ENCODE results near the gene TLR9. TPM values are rescaled to one million over a fixed set of nuclear protein-coding genes. Genes with fewer than 3 reads are reported as not detected.

TLR9 gene
- total and polyA plus RNA-seq, 2 donors (not counting 1 experiment from before 2014, with no cell fraction given) = under 0.01 TPM; not detected in 1

- no peak for DNase-seq (ENCODE audit: low read depth in 2 of 2)
- Histone ChIP-seq H3K9ac (ENCODE audit: insufficient read depth, low read length) (no peak overlapping the region), H3K4me3 (replicated peaks in 1 of 4; ENCODE audit: control extremely low read depth in 1 of 4, insufficient read depth in 1 of 4, low read depth in 3 of 4, low read length in 4 of 4) (no peak overlapping the region)
Measured at GRCh38 chr3:52174896-52175295, 50.5 kb downstream of the TLR9 start.

GRCh38 chr3:52173101-52173500, 52.3 kb downstream of the TLR9 start:
- Histone ChIP-seq H3K4me1 (ENCODE audit: control insufficient read depth, extremely low read depth, insufficient read depth, low read length) (peaks cover 9% of the 10 kb centered on the region), H3K79me2 (ENCODE audit: control insufficient read depth, insufficient read depth, low read length) (no peaks in the 10 kb centered on the region), H3K4me3 (replicated peaks in 1 of 4; ENCODE audit: control extremely low read depth in 1 of 4, insufficient read depth in 1 of 4, low read depth in 3 of 4, low read length in 4 of 4) (no peak overlapping the region), H3K27ac (ENCODE audit: insufficient read depth, low read length) (no peak overlapping the region), H2AFZ (ENCODE audit: low read length) (no peak overlapping the region), H3K9ac (ENCODE audit: insufficient read depth, low read length) (no peak overlapping the region), H4K20me1 (ENCODE audit: control insufficient read depth, extremely low read depth, insufficient read depth, low read length) (no peaks in the 10 kb centered on the region), H3K9me3 (ENCODE audit: control insufficient read depth, insufficient read depth, low read depth, low read length) (no peaks in the 10 kb centered on the region), H3K4me2 (ENCODE audit: extremely low read depth, insufficient read depth, low read length) (no peak overlapping the region), H3K27me3 (ENCODE audit: control insufficient read depth, insufficient read depth, low read length) (no peaks in the 10 kb centered on the region), H3K36me3 (ENCODE audit: control insufficient read depth, insufficient read depth, low read length) (no peaks in the 10 kb centered on the region)
- DNase-seq (ENCODE audit: low read depth in 2 of 2) = no peak
- TF ChIP-seq CTCF (conservative IDR thresholded peaks at IDR 0.05 in 1 of 2, IDR thresholded peaks at IDR 0.05 in 1 of 2; ENCODE audit: low read depth in 1 of 2, low read length in 2 of 2) (no peak), EZH2 (IDR thresholded peaks at IDR 0.05; ENCODE audit: low read length, missing control alignments) (no peak)

More at GRCh38 chr3:52174896-52175295, 50.5 kb downstream of the TLR9 start:
- no peaks in the 10 kb centered on the region for H3K79me2 ChIP-seq (ENCODE audit: control insufficient read depth, insufficient read depth, low read length)
- no peak overlapping the region for H2AFZ ChIP-seq (ENCODE audit: low read length)
- H3K4me2 ChIP-seq (ENCODE audit: extremely low read depth, insufficient read depth, low read length) = no peak overlapping the region
- no peak for TF ChIP-seq CTCF (conservative IDR thresholded peaks at IDR 0.05 in 1 of 2, IDR thresholded peaks at IDR 0.05 in 1 of 2; ENCODE audit: low read depth in 1 of 2, low read length in 2 of 2)
- no peaks in the 10 kb centered on the region for H3K27me3 ChIP-seq (ENCODE audit: control insufficient read depth, insufficient read depth, low read length)
- H4K20me1 ChIP-seq (ENCODE audit: control insufficient read depth, extremely low read depth, insufficient read depth, low read length) = no peaks in the 10 kb centered on the region
- H3K36me3 ChIP-seq (ENCODE audit: control insufficient read depth, insufficient read depth, low read length) = no peaks in the 10 kb centered on the region
- no peak overlapping the region for H3K27ac ChIP-seq (ENCODE audit: insufficient read depth, low read length)
- H3K4me1 ChIP-seq (ENCODE audit: control insufficient read depth, extremely low read depth, insufficient read depth, low read length) = peaks cover 9% of the 10 kb centered on the region
- H3K9me3 ChIP-seq (ENCODE audit: control insufficient read depth, insufficient read depth, low read depth, low read length) = no peaks in the 10 kb centered on the region

GRCh38 chr3:52172262-52172757, 53.1 kb downstream of the TLR9 start:
- H4K20me1 ChIP-seq (ENCODE audit: control insufficient read depth, extremely low read depth, insufficient read depth, low read length) = no peaks in the 10 kb centered on the region
- H3K9ac ChIP-seq (ENCODE audit: insufficient read depth, low read length) = no peak overlapping the region
- peaks cover 3% of the 10 kb centered on the region for H3K27me3 ChIP-seq (ENCODE audit: control insufficient read depth, insufficient read depth, low read length)
- no peak for DNase-seq (ENCODE audit: low read depth in 2 of 2)
- peaks cover 9% of the 10 kb centered on the region for H3K4me1 ChIP-seq (ENCODE audit: control insufficient read depth, extremely low read depth, insufficient read depth, low read length)
- H3K36me3 ChIP-seq (ENCODE audit: control insufficient read depth, insufficient read depth, low read length) = no peaks in the 10 kb centered on the region
- H3K27ac ChIP-seq (ENCODE audit: insufficient read depth, low read length) = no peak overlapping the region
- H3K9me3 ChIP-seq (ENCODE audit: control insufficient read depth, insufficient read depth, low read depth, low read length) = no peaks in the 10 kb centered on the region
- no peaks in the 10 kb centered on the region for H3K79me2 ChIP-seq (ENCODE audit: control insufficient read depth, insufficient read depth, low read length)
- TF ChIP-seq CTCF (conservative IDR thresholded peaks at IDR 0.05 in 1 of 2, IDR thresholded peaks at IDR 0.05 in 1 of 2; ENCODE audit: low read depth in 1 of 2, low read length in 2 of 2) (no peak), EZH2 (IDR thresholded peaks at IDR 0.05; ENCODE audit: low read length, missing control alignments) (no peak)
- H3K4me3 ChIP-seq (replicated peaks in 1 of 4; ENCODE audit: control extremely low read depth in 1 of 4, insufficient read depth in 1 of 4, low read depth in 3 of 4, low read length in 4 of 4) = no peak overlapping the region
- no peak overlapping the region for H2AFZ ChIP-seq (ENCODE audit: low read length)
- no peak overlapping the region for H3K4me2 ChIP-seq (ENCODE audit: extremely low read depth, insufficient read depth, low read length)

All from fibroblast of lung (primary cell).